ENCODE results near the gene KIF9.

DNA sequence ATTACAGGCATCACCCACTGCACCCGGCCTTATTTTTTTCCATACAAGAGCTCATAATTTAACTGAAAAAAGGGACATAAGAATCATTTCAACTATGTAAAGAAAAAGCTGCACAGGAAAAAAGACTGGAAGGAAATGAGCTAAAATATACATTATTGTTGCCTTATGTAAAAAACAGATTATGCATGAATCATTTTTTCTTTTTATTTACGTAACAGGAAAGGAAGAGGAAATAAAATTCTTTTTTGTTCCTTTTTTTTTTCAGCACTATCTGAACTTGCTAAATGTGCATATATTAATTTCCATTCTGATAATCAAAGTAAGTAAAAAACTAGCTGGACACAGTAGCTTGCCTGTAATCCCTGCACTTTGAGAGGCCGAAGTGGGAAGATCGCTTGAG, 12.1 kb downstream of the KIF9 start:
- no peak for TF ChIP-seq CTCF (IDR thresholded peaks at IDR 0.05; ENCODE audit: insufficient read depth, low read depth, low read length)
- no peak for TF ChIP-seq EZH2 (IDR thresholded peaks at IDR 0.05; ENCODE audit: insufficient read depth, low read length)

All from astrocyte (in vitro differentiated cells and primary cell).